ENCODE results near the gene MPO. TPM values are rescaled to one million over a fixed set of nuclear protein-coding genes. Genes with fewer than 3 reads are reported as not detected.

The MPO gene
- total and polyA plus RNA-seq, 2 donors: 5.6 to 27.3 TPM

DNA sequence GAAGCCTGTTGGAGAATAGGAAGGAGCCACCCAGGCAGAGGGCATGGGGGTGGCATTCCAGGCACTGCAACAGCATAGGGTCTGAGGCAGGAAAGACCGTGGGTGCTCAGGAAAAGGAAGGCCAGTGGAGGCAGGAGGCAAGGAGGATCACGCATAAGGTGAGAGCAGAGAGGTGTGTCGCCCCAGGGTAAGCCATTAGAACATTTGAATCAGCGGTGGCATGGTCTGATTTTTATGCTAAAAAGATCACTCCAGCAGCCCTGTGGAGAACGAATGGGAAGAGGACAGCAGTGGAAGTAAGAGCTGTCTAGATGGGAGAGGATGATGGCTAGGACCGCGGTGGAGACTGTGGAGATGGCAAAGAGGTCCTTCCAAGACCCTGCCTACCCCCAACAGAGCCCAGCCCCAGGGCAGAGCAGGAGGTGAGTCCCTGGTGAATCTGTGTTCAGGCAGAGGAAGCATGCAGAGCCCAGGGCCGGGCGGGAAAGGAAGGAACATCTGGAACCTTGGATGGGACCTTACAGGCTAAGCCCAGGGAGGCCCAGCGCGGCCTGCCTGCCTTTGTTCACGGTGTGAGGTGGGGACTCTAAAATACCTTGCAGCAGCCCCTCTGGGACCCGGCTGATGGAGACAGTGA is 34.5 kb downstream of the MPO start:
- H3K27me3 ChIP-seq (ENCODE audit: control insufficient read depth in 2 of 2, insufficient read depth in 1 of 2, low read length in 1 of 2): peaks cover 8 to 47% of the 10 kb centered on the region in 2 donors
- DNase-seq (ENCODE audit: low read depth in 6 of 9, low spot score in 9 of 9): no peak
- H3K9me3 ChIP-seq (ENCODE audit: control insufficient read depth in 2 of 2, insufficient read depth in 1 of 2, low read length in 1 of 2): no peaks in the 10 kb centered on the region
- H3K4me1 ChIP-seq (ENCODE audit: control insufficient read depth in 2 of 2, insufficient read depth in 2 of 2, low read length in 2 of 2): peaks cover 0 to 13% of the 10 kb centered on the region in 2 donors
- H3K27ac ChIP-seq (ENCODE audit: low read depth in 1 of 2, low read length in 1 of 2): no peak overlapping the region
- no peak overlapping the region for H3K4me3 ChIP-seq (ENCODE audit: low read length in 2 of 2)
- no peaks in the 10 kb centered on the region for H3K36me3 ChIP-seq (ENCODE audit: control insufficient read depth in 2 of 2, insufficient read depth in 2 of 2, low read length in 1 of 2)
- WGBS: 96% methylated on average over 13 of the region's 13 CpGs

DNA sequence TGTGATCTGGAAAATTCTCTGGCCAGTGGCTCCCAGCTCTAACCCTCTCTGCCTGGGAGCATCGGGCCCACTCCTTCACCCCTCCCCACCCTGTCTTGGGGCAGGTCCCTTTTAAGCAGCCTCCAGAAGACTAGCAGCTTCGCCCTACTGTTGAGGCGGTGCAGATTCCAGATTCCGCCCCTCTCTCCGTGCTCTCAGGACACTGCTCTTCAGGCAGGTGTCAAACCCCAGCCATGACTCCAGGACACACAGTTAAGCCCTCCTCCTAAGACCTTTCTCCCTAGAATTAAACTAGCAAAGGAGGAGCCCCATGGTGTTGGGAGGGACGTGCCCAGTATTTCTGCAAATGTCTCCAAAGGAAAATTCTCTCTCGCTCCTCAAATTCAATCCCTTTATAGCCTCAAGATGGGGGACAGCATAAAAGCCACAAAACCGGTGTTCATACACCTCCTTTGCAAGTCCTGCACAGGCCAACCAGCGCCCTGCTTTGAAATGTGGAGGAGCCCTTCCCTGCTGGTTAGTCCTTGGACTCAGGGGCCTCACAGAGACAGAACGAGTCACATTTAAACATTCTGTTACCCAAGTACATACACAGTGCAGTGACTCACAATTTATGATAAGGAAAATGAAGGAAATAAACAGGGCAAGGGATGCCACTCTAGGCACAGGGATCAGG is 35.2 kb downstream of the MPO start:
- H3K27me3 ChIP-seq (ENCODE audit: control insufficient read depth in 2 of 2, insufficient read depth in 1 of 2, low read length in 1 of 2): peaks cover 8 to 50% of the 10 kb centered on the region in 2 donors
- peaks cover 0 to 13% of the 10 kb centered on the region in 2 donors for H3K4me1 ChIP-seq (ENCODE audit: control insufficient read depth in 2 of 2, insufficient read depth in 2 of 2, low read length in 2 of 2)
- WGBS: 91% methylated on average over 10 of the region's 10 CpGs
- no peak overlapping the region for H3K27ac ChIP-seq (ENCODE audit: low read depth in 1 of 2, low read length in 1 of 2)
- no peak for DNase-seq (ENCODE audit: low read depth in 6 of 9, low spot score in 9 of 9)
- no peak overlapping the region for H3K4me3 ChIP-seq (ENCODE audit: low read length in 2 of 2)
- H3K36me3 ChIP-seq (ENCODE audit: control insufficient read depth in 2 of 2, insufficient read depth in 2 of 2, low read length in 1 of 2): no peaks in the 10 kb centered on the region
- H3K9me3 ChIP-seq (ENCODE audit: control insufficient read depth in 2 of 2, insufficient read depth in 1 of 2, low read length in 1 of 2): no peaks in the 10 kb centered on the region

DNA sequence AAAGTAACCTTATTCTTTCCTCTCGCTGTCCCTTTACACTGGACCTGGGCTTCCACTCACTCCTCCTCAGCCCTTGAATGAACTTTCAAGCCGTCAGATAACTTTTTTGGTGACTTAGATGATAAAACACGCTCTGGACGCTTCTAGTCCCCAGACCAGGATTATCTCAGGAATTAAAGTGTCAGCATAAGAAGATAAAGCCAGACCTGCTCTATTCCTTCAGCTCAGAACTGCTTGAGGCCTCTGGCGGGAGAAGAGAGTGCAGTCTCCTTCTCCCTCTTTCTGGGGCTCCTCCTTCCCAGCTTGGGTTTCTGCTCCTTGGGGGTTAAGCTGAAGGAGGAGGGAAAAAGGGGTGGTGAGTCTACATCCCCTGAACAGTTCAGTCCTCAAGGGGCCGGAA is 35.8 kb downstream of the MPO start:
- Histone ChIP-seq H3K9me3 (ENCODE audit: control insufficient read depth in 2 of 2, insufficient read depth in 1 of 2, low read length in 1 of 2) (no peaks in the 10 kb centered on the region), H3K36me3 (ENCODE audit: control insufficient read depth in 2 of 2, insufficient read depth in 2 of 2, low read length in 1 of 2) (no peaks in the 10 kb centered on the region), H3K27me3 (ENCODE audit: control insufficient read depth in 2 of 2, insufficient read depth in 1 of 2, low read length in 1 of 2) (peaks cover 8 to 51% of the 10 kb centered on the region in 2 donors), H3K27ac (ENCODE audit: low read depth in 1 of 2, low read length in 1 of 2) (no peak overlapping the region), H3K4me1 (ENCODE audit: control insufficient read depth in 2 of 2, insufficient read depth in 2 of 2, low read length in 2 of 2) (peaks cover 0 to 12% of the 10 kb centered on the region in 2 donors), H3K4me3 (ENCODE audit: low read length in 2 of 2) (no peak overlapping the region)
- no peak for DNase-seq (ENCODE audit: low read depth in 6 of 9, low spot score in 9 of 9)
- 96% methylated on average over 6 of the region's 6 CpGs for WGBS

DNA sequence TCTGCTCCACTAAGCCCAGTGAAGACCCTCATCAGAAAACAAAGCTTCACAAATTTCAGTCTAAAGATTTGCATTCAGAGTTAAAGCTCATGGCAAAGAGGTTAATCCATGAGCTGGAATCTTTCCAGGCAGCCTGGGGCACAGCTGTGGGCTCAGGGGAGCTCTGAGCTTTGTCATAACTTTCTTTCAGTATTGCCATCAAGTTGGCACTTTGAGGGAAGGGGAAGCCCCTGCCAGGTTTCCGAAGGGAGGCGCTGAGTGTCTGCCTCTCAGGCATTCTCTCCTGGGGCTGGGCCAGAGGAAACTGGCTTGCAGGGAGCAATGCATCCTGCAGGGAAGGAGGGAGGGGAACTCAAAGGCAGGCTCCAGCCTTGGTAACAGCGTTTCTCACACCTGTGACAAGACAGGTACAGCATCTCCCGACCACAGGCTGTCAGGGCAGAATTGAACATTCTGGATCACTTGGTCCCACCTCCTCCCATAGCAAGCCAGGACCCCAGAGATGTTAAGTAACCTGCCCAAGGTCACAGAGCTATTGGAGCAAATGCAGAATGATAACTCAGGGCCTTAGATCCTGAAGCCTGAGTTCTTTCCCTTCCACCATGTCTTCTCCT is 38.5 kb downstream of the MPO start:
- Histone ChIP-seq H3K9me3 (ENCODE audit: control insufficient read depth in 2 of 2, insufficient read depth in 1 of 2, low read length in 1 of 2) (no peaks in the 10 kb centered on the region), H3K27me3 (ENCODE audit: control insufficient read depth in 2 of 2, insufficient read depth in 1 of 2, low read length in 1 of 2) (peaks cover 0 to 37% of the 10 kb centered on the region in 2 donors), H3K4me3 (ENCODE audit: low read length in 2 of 2) (no peak overlapping the region), H3K4me1 (ENCODE audit: control insufficient read depth in 2 of 2, insufficient read depth in 2 of 2, low read length in 2 of 2) (no peaks in the 10 kb centered on the region), H3K36me3 (ENCODE audit: control insufficient read depth in 2 of 2, insufficient read depth in 2 of 2, low read length in 1 of 2) (no peaks in the 10 kb centered on the region), H3K27ac (ENCODE audit: low read depth in 1 of 2, low read length in 1 of 2) (no peak overlapping the region)
- WGBS: 21% methylated on average over 4 of the region's 4 CpGs
- DNase-seq (ENCODE audit: low read depth in 6 of 9, low spot score in 9 of 9): no peak

DNA sequence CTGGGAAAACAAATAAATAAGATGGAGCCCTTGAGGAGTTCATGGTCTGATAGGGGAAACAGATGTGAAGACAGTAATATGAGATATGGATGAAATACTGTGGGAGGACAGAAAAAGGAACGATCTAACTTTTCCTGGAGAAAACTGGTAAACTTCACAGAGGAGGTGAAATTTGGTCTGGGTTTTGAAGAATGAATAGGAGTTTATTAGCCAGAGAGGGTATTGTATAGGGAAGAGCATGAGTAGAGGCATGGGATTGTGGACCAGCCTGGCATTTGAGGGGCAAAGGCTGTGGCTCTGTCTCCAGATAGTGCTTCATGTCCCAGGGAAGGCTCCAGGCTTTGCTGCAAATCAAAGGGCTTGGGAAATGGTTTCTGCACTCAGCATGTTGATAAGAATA is 40.7 kb downstream of the MPO start:
- H3K9me3 ChIP-seq (ENCODE audit: control insufficient read depth in 2 of 2, insufficient read depth in 1 of 2, low read length in 1 of 2): no peaks in the 10 kb centered on the region
- WGBS: 53% methylated on average over 1 of the region's 1 CpG
- no peak overlapping the region for H3K27ac ChIP-seq (ENCODE audit: low read depth in 1 of 2, low read length in 1 of 2)
- no peak overlapping the region for H3K4me3 ChIP-seq (ENCODE audit: low read length in 2 of 2)
- H3K36me3 ChIP-seq (ENCODE audit: control insufficient read depth in 2 of 2, insufficient read depth in 2 of 2, low read length in 1 of 2): no peaks in the 10 kb centered on the region
- H3K4me1 ChIP-seq (ENCODE audit: control insufficient read depth in 2 of 2, insufficient read depth in 2 of 2, low read length in 2 of 2): no peaks in the 10 kb centered on the region
- peaks cover 0 to 49% of the 10 kb centered on the region in 2 donors for H3K27me3 ChIP-seq (ENCODE audit: control insufficient read depth in 2 of 2, insufficient read depth in 1 of 2, low read length in 1 of 2)
- DNase-seq (ENCODE audit: low read depth in 6 of 9, low spot score in 9 of 9): no peak

DNA sequence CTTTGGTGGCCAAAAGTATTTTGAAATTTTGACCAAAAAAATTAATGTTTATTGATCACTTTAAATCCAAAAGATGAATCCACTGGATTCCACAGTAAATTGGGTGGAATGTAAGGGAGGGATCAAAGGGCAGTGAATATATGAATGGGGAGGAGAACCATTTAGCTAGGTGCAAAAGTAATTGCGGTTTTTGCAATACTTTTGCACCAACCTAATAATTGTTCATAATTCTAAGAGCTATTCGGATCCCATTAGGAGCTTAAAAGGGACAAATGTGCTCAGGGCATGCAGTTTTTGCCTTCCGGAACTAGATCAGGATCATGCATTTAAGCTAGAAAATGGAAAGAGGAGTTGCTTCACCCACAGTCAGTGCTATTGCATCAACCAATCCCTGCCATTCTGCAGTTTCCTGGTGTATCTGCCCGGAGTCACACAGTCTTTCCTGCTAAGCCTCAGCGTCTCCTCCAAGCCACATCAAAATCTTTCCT is 42.5 kb downstream of the MPO start, which contains the start of gene LPO:
TSS of gene LPO (plus strand) at position 438 of the 488 bp plus-strand sequence. CDS start 4,396 bp downstream, outside the sequence.
- 75% methylated on average over 5 of the region's 5 CpGs for WGBS
- peaks cover 0 to 50% of the 10 kb centered on the region in 2 donors for H3K27me3 ChIP-seq (ENCODE audit: control insufficient read depth in 2 of 2, insufficient read depth in 1 of 2, low read length in 1 of 2)
- no peak within 1 kb of the TSS for H3K27ac ChIP-seq (ENCODE audit: low read depth in 1 of 2, low read length in 1 of 2)
- H3K4me3 ChIP-seq (ENCODE audit: low read length in 2 of 2): no peak within 1 kb of the TSS
- no peaks in the 10 kb centered on the region for H3K9me3 ChIP-seq (ENCODE audit: control insufficient read depth in 2 of 2, insufficient read depth in 1 of 2, low read length in 1 of 2)
- no peaks in the 10 kb centered on the region for H3K36me3 ChIP-seq (ENCODE audit: control insufficient read depth in 2 of 2, insufficient read depth in 2 of 2, low read length in 1 of 2)
- H3K4me1 ChIP-seq (ENCODE audit: control insufficient read depth in 2 of 2, insufficient read depth in 2 of 2, low read length in 2 of 2): no peaks in the 10 kb centered on the region
- no peak for DNase-seq (ENCODE audit: low read depth in 6 of 9, low spot score in 9 of 9)

DNA sequence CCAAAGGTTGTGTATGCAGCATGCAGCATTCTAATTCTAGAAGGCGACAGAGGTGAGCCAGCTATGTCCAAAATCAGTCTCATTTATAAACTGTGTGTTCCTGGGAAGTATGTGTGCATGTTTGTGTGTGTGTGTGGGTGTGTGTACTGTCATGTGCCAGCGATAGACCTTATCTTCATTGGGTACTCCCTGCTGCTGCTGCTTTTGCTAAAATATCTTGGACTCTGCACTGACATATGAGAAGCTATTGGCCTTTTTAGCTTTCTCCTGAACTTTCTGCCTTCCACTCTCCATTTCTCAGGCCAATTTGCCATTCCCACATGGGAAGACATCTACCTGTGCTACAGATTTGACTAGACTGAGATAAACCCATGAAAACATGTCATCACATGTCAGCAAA is 44.3 kb downstream of the MPO start:
- 89% methylated on average over 2 of the region's 2 CpGs for WGBS
- DNase-seq (ENCODE audit: low read depth in 6 of 9, low spot score in 9 of 9): no peak

DNA sequence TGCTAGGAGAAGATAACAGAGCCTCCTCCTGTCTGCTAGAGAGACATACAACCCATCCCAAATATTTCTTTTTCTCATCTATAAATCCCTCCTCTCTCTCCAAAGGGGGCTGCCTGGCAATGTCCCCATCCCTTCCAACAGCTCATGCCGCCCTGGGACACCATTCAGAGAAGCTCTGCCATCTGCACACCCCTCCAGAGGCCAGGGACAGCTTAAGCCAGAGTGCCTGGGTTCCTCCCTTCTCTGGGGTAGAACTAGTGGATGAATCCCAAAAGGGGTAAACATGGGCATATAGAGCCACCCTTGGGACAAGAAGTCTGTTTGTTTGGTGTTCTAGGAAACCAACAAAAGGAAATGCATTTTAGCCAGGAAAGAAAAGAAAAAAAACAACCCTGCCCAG is 44.9 kb downstream of the MPO start:
- no peaks in the 10 kb centered on the region for H3K36me3 ChIP-seq (ENCODE audit: control insufficient read depth in 2 of 2, insufficient read depth in 2 of 2, low read length in 1 of 2)
- no peaks in the 10 kb centered on the region for H3K4me1 ChIP-seq (ENCODE audit: control insufficient read depth in 2 of 2, insufficient read depth in 2 of 2, low read length in 2 of 2)
- WGBS: 81% methylated on average over 1 of the region's 1 CpG
- DNase-seq (ENCODE audit: low read depth in 6 of 9, low spot score in 9 of 9): no peak
- no peak overlapping the region for H3K4me3 ChIP-seq (ENCODE audit: low read length in 2 of 2)
- H3K27ac ChIP-seq (ENCODE audit: low read depth in 1 of 2, low read length in 1 of 2): no peak overlapping the region
- H3K9me3 ChIP-seq (ENCODE audit: control insufficient read depth in 2 of 2, insufficient read depth in 1 of 2, low read length in 1 of 2): no peaks in the 10 kb centered on the region
- H3K27me3 ChIP-seq (ENCODE audit: control insufficient read depth in 2 of 2, insufficient read depth in 1 of 2, low read length in 1 of 2): peaks cover 0 to 37% of the 10 kb centered on the region in 2 donors

More for the DNA sequence above, 44.3 kb downstream of the MPO start:
- Histone ChIP-seq H3K4me1 (ENCODE audit: control insufficient read depth in 2 of 2, insufficient read depth in 2 of 2, low read length in 2 of 2) (no peaks in the 10 kb centered on the region), H3K9me3 (ENCODE audit: control insufficient read depth in 2 of 2, insufficient read depth in 1 of 2, low read length in 1 of 2) (no peaks in the 10 kb centered on the region), H3K36me3 (ENCODE audit: control insufficient read depth in 2 of 2, insufficient read depth in 2 of 2, low read length in 1 of 2) (no peaks in the 10 kb centered on the region), H3K27ac (ENCODE audit: low read depth in 1 of 2, low read length in 1 of 2) (no peak overlapping the region), H3K27me3 (ENCODE audit: control insufficient read depth in 2 of 2, insufficient read depth in 1 of 2, low read length in 1 of 2) (peaks cover 0 to 42% of the 10 kb centered on the region in 2 donors), H3K4me3 (ENCODE audit: low read length in 2 of 2) (no peak overlapping the region)

DNA sequence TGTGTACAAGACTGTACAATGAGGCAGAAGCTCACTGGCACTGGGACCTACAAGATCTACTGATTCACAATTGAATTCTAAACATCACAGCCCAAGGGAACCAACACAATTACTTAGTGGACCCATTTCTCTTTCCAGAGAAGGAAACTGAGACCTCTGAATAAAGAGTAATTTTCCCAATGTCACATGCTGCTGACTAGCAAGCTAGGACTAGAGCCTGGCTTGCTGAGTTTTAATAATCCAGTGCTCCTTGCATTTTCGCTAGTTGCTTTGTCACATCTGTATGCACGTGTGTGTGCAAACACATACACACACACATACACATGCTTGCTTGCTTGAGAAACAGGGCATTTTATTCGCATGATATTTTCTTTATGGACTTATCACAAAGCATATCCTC is 46.2 kb downstream of the MPO start:
- 88% methylated on average over 3 of the region's 3 CpGs for WGBS

More for the DNA sequence above, 46.2 kb downstream of the MPO start:
- DNase-seq (ENCODE audit: low read depth in 6 of 9, low spot score in 9 of 9): no peak
- Histone ChIP-seq H3K4me3 (ENCODE audit: low read length in 2 of 2) (no peak overlapping the region), H3K9me3 (ENCODE audit: control insufficient read depth in 2 of 2, insufficient read depth in 1 of 2, low read length in 1 of 2) (no peaks in the 10 kb centered on the region), H3K36me3 (ENCODE audit: control insufficient read depth in 2 of 2, insufficient read depth in 2 of 2, low read length in 1 of 2) (no peaks in the 10 kb centered on the region), H3K4me1 (ENCODE audit: control insufficient read depth in 2 of 2, insufficient read depth in 2 of 2, low read length in 2 of 2) (no peaks in the 10 kb centered on the region), H3K27me3 (ENCODE audit: control insufficient read depth in 2 of 2, insufficient read depth in 1 of 2, low read length in 1 of 2) (peaks cover 0 to 33% of the 10 kb centered on the region in 2 donors), H3K27ac (ENCODE audit: low read depth in 1 of 2, low read length in 1 of 2) (no peak overlapping the region)

Measured in thymus (tissue), 11 donors.